GM21717 (cell line): ENCODE results near the gene DIDO1.

Experiments
- ATAC-seq: cut with Tn5 transposase; IDR thresholded peaks from one replicate; pipeline ENCODE4 v1.9.1; 2021; ENCODE audit warnings: mild to moderate bottlenecking, moderate library complexity; ENCODE audit not compliant: unreplicated experiment

Gene DIDO1

DNA sequence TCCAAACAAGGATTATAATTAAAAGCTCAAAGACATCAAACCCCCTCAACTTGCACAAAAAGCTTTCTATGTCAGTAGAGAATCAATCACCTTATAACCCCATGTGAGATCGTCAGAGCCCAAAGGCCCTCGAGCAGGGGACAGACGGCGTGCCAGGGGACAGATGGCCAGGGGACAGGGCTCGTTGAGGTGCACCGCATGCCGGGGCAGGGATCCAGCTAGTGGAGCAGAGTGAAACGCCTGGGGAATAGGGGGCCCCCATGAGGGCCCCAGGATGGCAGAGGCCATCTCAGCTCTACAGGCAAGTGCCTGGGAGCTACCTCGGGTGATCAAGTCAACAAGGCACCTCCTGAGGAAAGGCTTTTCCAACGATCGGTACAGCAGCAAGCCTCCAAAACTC is 28.6 kb downstream of the DIDO1 start:
- ATAC-seq: no peak

DNA sequence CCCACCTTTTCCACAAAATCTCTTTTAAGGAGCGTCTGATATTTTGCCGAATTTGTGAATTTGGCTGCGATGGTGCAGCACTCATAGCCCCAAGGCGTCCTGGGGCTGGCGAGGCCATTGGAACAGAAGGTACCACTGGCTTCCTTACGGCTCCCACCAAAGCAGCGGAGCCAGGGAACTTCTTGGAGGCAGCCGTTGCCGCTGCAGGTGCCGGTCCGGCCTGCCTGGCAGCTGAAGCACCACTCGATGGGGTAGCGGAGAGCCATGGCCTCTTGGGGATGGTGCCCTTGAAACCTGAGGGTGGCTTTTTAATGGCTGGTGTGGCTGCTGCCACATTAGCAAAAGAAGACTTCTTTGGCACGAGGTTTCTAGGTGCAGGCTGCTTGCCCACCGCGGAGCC is 29.8 kb downstream of the DIDO1 start:
- no peak for ATAC-seq

DNA sequence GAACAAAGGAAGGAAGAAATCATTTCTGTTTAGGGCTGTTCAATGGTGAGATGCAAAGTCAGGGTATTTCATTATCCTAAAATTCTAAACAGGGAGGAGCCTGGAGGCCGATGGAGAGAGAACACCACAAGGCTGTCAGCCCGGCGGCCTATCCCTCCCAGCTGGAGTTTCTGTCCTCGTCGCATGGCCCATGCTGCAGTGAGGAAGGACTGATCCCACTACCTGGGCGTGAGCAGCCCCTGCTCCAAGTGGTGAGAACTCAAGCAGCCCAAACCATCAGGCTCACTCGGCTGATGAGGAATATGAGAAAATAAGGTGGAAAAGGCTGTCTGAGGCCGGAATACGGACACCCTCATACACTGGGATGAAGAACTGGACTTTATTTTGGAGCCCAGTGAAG is 30.8 kb downstream of the DIDO1 start:
- ATAC-seq: no peak

GRCh38 chr20:62894261-62894660 is 32.0 kb downstream of the DIDO1 start:
- no peak for ATAC-seq

GRCh38 chr20:62893700-62894099 is 32.6 kb downstream of the DIDO1 start:
- no peak for ATAC-seq

DNA sequence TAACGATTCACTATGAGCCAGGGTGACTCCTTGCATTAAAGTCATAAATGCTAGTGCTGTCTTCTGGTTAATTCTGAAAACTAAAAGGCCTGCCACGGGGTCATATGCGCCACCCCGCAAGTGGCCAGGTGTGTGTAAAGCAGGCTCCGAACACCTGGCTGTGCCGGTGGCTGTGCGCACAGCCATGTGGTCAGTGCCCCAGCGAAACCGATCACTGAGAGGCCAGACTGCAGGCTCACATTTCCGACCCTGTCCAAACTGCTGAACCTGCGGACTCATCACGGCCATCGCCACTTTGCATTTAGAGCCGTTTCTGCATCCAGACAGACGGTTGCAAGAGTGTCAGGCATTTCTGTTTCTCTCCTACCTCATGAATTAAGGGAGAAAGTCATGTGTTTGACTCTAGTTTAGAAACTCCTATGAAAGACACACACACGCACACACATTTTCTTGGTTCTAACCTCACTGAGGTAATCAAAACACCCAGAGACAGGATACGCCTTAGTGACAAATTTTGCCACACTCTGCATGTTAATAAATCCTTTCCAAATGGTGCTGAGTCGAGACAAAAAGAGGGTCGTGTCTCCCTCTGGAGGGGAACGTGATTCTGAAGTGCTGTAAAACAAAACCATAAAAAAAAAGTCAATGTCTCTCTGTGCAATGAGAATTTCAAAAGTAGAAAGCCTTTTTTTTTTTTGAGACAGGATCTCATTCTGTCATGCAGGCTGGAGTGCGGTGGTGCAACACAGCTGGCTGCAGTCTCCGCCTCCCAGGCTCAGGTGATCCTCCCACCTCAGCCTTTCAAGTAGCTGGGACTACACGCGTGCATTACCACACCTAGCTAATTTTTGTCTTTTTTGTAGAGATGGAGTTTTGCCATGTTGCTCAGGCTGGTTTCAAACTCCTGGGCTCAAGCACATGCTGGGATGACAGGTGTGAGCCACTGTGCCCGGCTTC is 33.7 kb downstream of the DIDO1 start:
- no peak for ATAC-seq

DNA sequence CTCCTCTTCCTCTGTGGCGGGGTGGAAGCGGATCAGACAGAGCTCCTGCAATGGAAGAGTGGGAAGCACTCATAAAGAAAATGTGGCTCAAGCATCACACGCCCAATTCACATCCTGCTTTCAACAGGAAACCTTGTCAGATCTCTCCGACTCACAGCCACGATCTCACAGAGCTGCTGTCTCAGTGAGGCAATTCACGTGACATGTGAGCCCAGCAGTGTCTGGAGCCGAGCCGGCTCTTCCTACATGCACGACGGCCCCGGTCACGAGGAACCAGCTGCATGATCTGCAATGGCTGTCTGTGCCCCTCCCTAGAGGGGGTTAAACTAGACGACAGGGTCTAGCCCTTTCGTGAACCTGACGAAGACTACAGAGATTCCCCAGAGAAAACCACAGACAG is 35.2 kb downstream of the DIDO1 start:
- ATAC-seq: no peak

DNA sequence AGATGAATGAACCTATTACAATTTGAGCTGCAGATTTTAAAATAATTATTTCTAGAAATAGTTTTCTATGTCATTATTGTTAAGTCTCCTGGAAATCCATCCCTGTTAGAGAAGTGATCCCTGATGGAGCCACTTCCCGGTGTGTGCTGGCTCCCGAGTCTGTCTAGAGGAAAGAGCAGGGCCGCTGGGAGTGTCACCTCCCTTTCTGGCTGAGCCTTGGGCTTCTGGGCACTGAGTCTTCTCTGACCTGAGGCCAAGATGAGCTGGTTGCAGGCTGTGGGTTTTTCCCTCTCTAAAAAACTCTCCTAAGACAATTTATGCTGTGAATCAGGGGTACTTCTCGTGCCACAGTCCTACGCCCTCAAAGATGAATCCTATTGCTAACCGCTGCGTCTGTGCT is 35.9 kb downstream of the DIDO1 start:
- no peak for ATAC-seq

DNA sequence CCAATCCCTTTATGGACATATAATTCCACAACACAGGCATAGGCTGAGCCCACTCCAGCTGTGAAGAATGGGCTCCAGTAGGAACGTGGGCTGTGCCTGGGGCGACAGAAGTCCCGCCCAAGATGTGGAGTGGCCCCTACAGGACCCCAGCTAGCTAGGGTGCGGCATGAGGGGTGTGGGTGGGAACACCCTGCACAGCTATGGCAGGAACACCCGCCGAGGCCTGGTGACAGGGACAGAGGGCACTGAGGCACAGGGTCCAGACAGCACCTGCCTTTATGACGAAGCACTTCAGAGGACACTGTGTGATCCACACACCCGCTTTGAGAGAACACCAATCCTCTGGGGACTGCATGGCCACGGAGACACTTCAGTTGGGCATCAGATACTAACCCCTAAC is 36.4 kb downstream of the DIDO1 start:
- ATAC-seq: no peak

DNA sequence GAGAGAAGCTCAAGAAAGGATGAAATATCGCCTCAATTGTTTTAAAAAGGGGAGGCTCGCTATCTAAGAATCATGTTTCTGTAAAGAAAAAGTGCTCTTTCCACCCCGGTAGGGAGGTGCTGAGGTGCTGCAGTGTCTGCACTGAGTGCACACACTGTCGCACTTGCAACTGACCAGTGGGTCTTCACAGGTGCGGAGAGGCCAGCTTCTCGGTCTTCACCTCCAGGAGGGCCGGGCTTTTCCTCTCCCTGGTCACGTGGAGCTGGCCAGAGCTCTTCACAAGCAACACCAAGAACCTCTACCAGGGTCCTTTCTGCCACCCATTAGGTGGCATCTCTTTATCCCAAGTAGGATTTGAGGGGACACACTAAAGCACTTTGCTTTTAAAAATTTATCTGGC is 36.9 kb downstream of the DIDO1 start:
- ATAC-seq: no peak

- ATAC-seq: no peak
Measured at GRCh38 chr20:62888910-62889309, 37.4 kb downstream of the DIDO1 start.

DNA sequence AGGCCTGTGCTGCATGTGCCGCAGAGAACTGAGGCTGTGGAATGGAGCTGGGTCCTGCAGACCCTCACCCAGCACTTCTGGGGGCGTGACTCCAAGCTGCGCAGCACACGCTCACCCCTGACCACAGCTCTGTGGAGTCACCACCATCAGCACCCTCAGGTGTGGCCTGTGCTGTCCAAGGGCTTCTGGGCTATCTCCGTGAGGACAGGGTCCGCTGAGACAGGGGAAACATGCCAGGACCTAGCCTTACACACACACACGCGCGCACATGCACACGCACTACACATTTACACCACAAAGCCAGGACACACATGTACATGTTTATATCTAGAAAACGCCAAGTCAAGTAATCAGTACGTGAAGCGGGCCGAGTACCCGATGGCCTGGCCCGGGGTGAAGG is 37.9 kb downstream of the DIDO1 start:
- ATAC-seq: no peak

- no peak for ATAC-seq
Measured at GRCh38 chr20:62887860-62888239, 38.5 kb downstream of the DIDO1 start.

- no peak for ATAC-seq
Measured at GRCh38 chr20:62887152-62887859, 39.0 kb downstream of the DIDO1 start.

- ATAC-seq: no peak
Measured at GRCh38 chr20:62886709-62887058, 39.6 kb downstream of the DIDO1 start.

GRCh38 chr20:62885896-62886708 is 40.2 kb downstream of the DIDO1 start:
- ATAC-seq: no peak

DNA sequence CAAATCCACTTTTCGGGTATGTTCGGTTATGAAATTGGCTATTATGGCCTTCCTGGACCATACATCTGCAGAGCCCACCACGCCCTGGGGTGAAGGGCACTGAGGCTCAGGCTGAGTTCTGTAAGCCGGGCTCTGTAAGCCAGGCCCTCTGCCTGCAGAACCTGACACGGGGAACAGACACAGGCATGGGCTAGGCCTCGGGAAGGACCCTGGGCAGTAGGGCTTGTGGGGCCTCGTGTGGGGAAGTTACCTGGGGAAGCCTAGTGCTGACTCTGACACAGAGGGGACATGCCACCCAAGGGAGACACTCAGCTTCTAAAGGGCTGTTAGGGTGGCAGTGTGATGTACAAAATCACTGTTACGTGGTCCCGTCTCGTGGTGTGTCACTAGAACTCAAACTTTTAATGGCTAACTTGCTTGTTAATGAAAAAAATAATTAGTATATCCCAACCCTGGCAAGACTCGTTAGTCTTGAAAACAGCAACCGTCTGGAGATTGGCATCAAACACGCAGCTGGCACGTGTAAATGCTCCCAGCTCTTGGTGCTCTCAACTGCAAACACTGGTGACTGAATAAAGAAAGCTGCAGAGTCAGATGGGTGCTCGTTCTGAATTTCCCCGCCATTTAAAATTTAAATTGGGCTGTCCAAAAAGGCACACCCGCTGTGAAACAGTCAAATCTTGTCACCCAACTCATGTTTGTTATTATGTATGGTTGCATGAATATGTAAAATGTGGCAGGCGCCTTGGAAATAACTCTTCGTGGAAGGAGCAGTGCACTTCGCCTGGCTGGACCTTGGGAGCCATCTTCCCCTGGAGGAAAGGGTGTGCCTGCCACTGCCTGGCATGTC is 41.0 kb downstream of the DIDO1 start:
- no peak for ATAC-seq

DNA sequence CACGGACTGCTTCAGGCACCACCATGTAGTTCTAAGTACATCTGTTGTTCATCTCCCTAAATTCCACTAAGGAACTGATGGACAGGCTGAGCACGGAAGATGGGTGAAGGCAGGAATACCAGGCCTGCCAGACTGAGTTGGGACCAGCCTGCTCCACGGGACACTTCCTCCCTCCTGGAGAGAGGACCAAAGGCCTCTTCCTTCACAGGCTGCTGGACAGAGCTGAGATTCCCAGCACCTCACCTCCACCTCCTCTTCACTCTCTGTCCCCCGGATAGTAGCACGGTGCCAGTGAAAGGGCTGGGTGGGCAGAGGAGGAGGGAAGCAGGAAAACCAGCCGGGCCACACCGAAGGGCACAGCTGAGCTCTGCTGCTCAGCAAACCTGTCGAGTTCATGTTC is 41.7 kb downstream of the DIDO1 start:
- ATAC-seq: no peak

GRCh38 chr20:62882426-62882825 is 43.9 kb downstream of the DIDO1 start:
- ATAC-seq: no peak

DNA sequence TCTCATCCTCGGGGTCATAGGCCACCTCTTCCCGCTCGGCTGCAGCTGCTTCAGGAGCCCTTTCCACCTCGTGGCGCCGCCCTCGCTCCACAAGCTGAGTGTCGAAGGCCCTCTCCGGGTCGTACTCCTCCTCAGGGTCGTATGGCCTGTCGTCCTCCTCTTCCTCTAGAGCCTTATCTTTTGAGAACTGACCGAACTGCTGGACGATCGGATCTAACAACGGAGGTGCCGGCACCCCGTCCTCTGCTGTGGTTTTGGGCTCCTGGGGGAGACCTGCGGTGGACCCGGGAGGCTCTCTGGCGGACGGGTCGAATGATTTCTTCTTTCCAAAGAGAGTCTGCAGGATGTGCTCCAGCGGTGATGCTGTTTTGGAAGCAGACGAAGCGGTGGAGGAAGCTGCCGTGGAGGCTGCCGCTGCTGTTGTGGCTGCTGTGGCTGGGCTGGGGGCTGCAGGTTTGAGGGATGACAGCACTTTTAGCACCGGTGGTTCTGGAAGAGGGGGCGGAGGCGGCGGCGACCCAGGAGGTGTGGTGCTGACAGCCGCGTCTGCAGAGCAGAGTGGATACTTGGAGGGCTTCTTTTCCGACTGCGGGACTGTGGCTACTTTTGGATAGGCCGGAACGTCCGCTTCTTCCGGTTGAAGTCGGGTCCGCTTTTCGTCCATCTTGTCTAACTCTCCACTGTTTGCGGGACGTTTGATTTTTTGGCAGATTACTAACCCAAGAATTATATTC is 44.5 kb downstream of the DIDO1 start:
- ATAC-seq: no peak
